Loucy (cell line): ENCODE measurements around the gene DSE.

ENCODE experiments used
- H2AFZ ChIP-seq: fragments of 200-600 bp; sonication (generic); 2 replicates; pipeline ENCODE4 v1.6.0; 2016; ENCODE audit warnings: antibody characterized with exemption, mild to moderate bottlenecking, low read length, moderate library complexity
- H3F3A ChIP-seq: fragments of 200-600 bp; 2 replicates; pipeline ENCODE4 v1.6.0; 2016; ENCODE audit warnings: antibody characterized with exemption, low read depth, mild to moderate bottlenecking
- H3K27me3 ChIP-seq: fragments of 200-600 bp; sonication (generic); 2 replicates; pipeline ENCODE4 v1.6.1; 2014; ENCODE audit warnings: low read length, mild to moderate bottlenecking; ENCODE audit not compliant: insufficient read depth, poor library complexity, severe bottlenecking
- H3K36me3 ChIP-seq: fragments of 200-600 bp; sonication (generic); 2 replicates; pipeline ENCODE4 v1.6.1; 2016; ENCODE audit warnings: low read length; ENCODE audit not compliant: insufficient read depth
- H3K4me1 ChIP-seq: fragments of 200-600 bp; sonication (generic); 2 replicates; pipeline ENCODE4 v1.5.1; 2014; ENCODE audit warnings: low read length, mild to moderate bottlenecking; ENCODE audit not compliant: insufficient read depth, poor library complexity, severe bottlenecking
- H3K4me2 ChIP-seq: fragments of 200-600 bp; sonication (generic); 2 replicates; pipeline ENCODE4 v1.6.0; 2014; ENCODE audit warnings: antibody characterized with exemption, low read length, low read depth, mild to moderate bottlenecking; ENCODE audit not compliant: poor library complexity, severe bottlenecking
- H3K4me3 ChIP-seq: fragments of 200-600 bp; sonication (generic); 2 replicates; pipeline ENCODE4 v1.5.1; 2014; ENCODE audit warnings: low read length, mild to moderate bottlenecking, mixed read lengths; ENCODE audit not compliant: poor library complexity, severe bottlenecking
- H3K79me2 ChIP-seq: fragments of 200-600 bp; sonication (generic); 2 replicates; pipeline ENCODE4 v1.6.1; 2014; ENCODE audit warnings: low read length; ENCODE audit not compliant: insufficient read depth
- H3K9ac ChIP-seq: fragments of 200-600 bp; sonication (generic); 2 replicates; pipeline ENCODE4 v1.6.0; 2014; ENCODE audit warnings: mild to moderate bottlenecking, low read depth, low read length, moderate library complexity; ENCODE audit not compliant: poor library complexity, severe bottlenecking
- H3K9me2 ChIP-seq: fragments of 200-600 bp; sonication (generic); replicated peaks from 2 replicates; pipeline ENCODE4 v1.6.1; 2016; ENCODE audit warnings: low read depth, low read length, mixed read lengths
- H3K9me3 ChIP-seq: fragments of 200-600 bp; sonication (generic); 2 replicates; pipeline ENCODE4 v1.6.1; 2014; ENCODE audit warnings: mild to moderate bottlenecking, antibody characterized with exemption, low read length, low read depth; ENCODE audit not compliant: insufficient read depth
- H4K20me1 ChIP-seq: fragments of 200-600 bp; sonication (generic); 2 replicates; pipeline ENCODE4 v1.6.0; 2014; ENCODE audit warnings: antibody characterized with exemption, low read length, mild to moderate bottlenecking; ENCODE audit not compliant: insufficient read depth, poor library complexity, severe bottlenecking
- CTCF ChIP-seq: fragments of 200-600 bp; sonication (generic); conservative IDR thresholded peaks from 2 replicates; pipeline ENCODE4 v1.5.1; 2014; ENCODE audit warnings: mild to moderate bottlenecking, antibody characterized with exemption, low read length
- EZH2phosphoT487 ChIP-seq: fragments of 200-600 bp; IDR thresholded peaks from 2 replicates; pipeline ENCODE4 v1.6.1; 2018; ENCODE audit warnings: antibody characterized with exemption, mild to moderate bottlenecking, moderate library complexity, borderline replicate concordance

Gene DSE

DNA sequence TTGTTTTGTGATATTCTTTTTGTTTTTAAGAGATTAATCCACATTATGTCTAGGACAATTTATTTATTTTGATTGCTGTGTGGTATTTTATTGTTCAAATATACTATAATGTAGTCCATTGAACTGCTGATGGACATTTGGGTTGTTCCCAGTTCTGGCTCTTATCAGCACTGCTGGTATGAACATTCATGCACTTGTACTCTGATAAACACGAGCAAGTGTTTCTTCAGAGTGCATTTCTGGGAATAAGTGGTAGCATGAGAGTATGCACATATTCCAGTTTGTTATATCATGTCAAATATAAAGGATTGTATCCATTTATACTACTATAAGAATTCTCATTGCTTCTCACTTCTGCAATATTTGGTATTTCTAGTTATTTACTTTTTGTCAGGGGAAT lies 97.5 kb downstream of the DSE start:
- no peak overlapping the region for H3K4me2 ChIP-seq
- no peak overlapping the region for H2AFZ ChIP-seq
- H3K27me3 ChIP-seq = no peaks in the 10 kb centered on the region
- H4K20me1 ChIP-seq = no peaks in the 10 kb centered on the region
- H3K9ac ChIP-seq = no peak overlapping the region
- H3K4me3 ChIP-seq = no peak overlapping the region
- H3K9me3 ChIP-seq = no peaks in the 10 kb centered on the region
- TF ChIP-seq EZH2phosphoT487 (no peak), CTCF (no peak)
- no peaks in the 10 kb centered on the region for H3F3A ChIP-seq
- H3K79me2 ChIP-seq = 0 out of 2 replicates have a peak, but pooled peaks cover under 1% of the 10 kb centered on the region
- H3K4me1 ChIP-seq = peaks cover 17% of the 10 kb centered on the region
- no peaks in the 10 kb centered on the region for H3K36me3 ChIP-seq
- H3K9me2 ChIP-seq = no peaks in the 10 kb centered on the region

GRCh38 chr6:116471531-116471930 lies 100.8 kb downstream of the DSE start:
- Histone ChIP-seq H3K9me3 (no peaks in the 10 kb centered on the region), H4K20me1 (no peaks in the 10 kb centered on the region), H2AFZ (peak overlapping the region; percentile 24; the same call in 1 of the 2 replicates), H3F3A (no peaks in the 10 kb centered on the region), H3K4me1 (peaks cover 26% of the 10 kb centered on the region), H3K79me2 (no peaks in the 10 kb centered on the region), H3K4me3 (no peak overlapping the region), H3K9ac (no peak overlapping the region), H3K27me3 (no peaks in the 10 kb centered on the region), H3K4me2 (no peak overlapping the region), H3K36me3 (no peaks in the 10 kb centered on the region), H3K9me2 (no peaks in the 10 kb centered on the region)
- TF ChIP-seq CTCF (no peak), EZH2phosphoT487 (no peak)

DNA sequence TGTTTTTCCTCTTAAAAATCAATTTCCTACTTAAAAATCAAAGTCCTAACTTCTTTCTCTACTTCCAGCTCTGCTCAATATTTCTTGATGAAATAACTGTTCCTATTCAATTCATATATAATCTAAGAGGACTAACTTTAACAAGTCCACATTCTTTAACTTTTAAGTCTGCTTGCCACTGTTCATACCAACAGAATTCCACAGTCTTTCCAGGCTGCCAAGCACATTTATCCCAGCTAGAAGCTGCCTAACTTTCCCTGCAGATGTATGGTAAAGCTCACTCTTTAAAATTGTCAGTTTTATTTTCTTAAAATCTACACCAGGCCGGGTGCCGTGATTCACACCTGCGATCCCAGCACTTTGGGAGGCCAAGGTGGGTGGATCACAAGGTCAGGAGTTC lies 102.0 kb downstream of the DSE start:
- no peaks in the 10 kb centered on the region for H3K9me2 ChIP-seq
- no peak overlapping the region for H3K4me2 ChIP-seq
- no peak for TF ChIP-seq CTCF
- no peak for TF ChIP-seq EZH2phosphoT487
- H2AFZ ChIP-seq = no peak overlapping the region
- H3K79me2 ChIP-seq = no peaks in the 10 kb centered on the region
- H3K9ac ChIP-seq = no peak overlapping the region
- H3K27me3 ChIP-seq = no peaks in the 10 kb centered on the region
- peaks cover 29% of the 10 kb centered on the region for H3K4me1 ChIP-seq
- no peaks in the 10 kb centered on the region for H3K36me3 ChIP-seq
- no peaks in the 10 kb centered on the region for H3F3A ChIP-seq
- H3K9me3 ChIP-seq = no peaks in the 10 kb centered on the region
- H3K4me3 ChIP-seq = no peak overlapping the region
- no peaks in the 10 kb centered on the region for H4K20me1 ChIP-seq
